ENCODE results near the gene EPHB6.

The EPHB6 gene

GRCh38 chr7:142871260-142872105 lies 16.6 kb downstream of the EPHB6 start:
- ChIA-PET CTCF (interaction anchor here (2.6 to 5.7 kb wide), 3 partner anchors 10 to 343 kb away, joined by 10 to 27 read pairs (median 17); no protein-coding TSS in a partner anchor), POLR2A (no interaction called here)
- H3K4me3 ChIP-seq (ENCODE audit: low read depth, low read length), result no peak overlapping the region
- no peak for DNase-seq (ENCODE audit: low read depth, low spot score)
- TF ChIP-seq CTCF (IDR thresholded peaks at IDR 0.05; ENCODE audit: insufficient read depth, low read length, missing control alignments), result no peak

DNA sequence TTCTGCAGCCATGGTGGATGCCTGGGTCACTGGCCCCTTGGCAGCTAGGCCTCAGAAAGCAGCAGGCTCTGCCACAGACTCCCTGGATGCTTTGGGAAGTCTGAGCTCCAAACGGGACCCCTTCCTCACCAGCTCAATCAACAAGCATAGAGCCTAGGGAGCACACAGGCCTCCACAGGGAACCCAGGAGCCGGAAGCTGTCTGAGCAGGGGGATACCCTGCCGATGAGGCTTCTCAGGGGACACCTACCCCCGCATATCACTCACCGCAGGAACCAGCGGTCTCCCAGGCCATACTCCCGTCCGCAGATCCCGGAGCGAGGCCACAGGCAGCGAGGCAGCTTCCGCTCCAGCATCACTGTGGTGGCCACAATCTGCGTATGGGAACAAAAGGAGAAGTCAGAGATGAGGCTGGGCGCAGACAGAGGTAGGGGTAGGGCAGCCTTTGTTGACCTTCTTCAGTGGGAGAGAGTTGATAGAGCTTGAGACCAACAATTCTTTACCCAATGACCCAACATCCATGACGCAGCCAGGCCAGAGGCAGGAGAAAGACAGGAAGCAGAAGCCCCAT lies 17.3 kb downstream of the EPHB6 start:
- DNase-seq (ENCODE audit: low read depth, low spot score), result no peak
- no peak overlapping the region for H3K4me3 ChIP-seq (ENCODE audit: low read depth, low read length)
- CTCF ChIA-PET, result interaction anchor here (1.0 to 5.7 kb wide), 5 partner anchors 9 to 342 kb away, joined by 3 to 27 read pairs (median 10); no protein-coding TSS in a partner anchor
- POLR2A ChIA-PET, result no interaction called here
- TF ChIP-seq CTCF (IDR thresholded peaks at IDR 0.05; ENCODE audit: insufficient read depth, low read length, missing control alignments), result no peak

- ChIA-PET CTCF (interaction anchor here (1.3 to 5.7 kb wide), 4 partner anchors 8 to 341 kb away, joined by 3 to 27 read pairs (median 14); no protein-coding TSS in a partner anchor), POLR2A (no interaction called here)
- no peak overlapping the region for H3K4me3 ChIP-seq (ENCODE audit: low read depth, low read length)
- DNase-seq (ENCODE audit: low read depth, low spot score), result no peak
- TF ChIP-seq CTCF (IDR thresholded peaks at IDR 0.05; ENCODE audit: insufficient read depth, low read length, missing control alignments), result peak; percentile 50
These were observed 18.5 kb downstream of the EPHB6 start for GRCh38 chr7:142873281-142873784.

DNA sequence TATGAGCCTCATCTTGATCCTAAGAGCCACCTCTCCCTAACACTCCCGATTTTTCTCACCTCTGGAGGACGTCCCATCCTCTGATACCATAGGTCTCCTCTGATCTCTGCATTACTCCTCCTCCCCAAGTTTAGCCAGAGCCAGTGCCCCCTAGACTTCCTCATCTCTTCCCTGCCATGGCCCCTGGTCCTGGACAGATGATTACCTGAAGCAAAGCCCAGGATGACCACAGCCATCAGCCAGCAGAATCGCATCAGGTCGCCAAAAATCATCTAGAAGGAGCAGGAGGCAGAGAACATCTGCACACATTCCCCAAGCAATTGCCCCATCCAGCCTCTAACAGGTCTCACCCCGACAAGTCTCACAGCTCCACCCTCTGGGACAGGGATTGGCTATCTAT lies 19.0 kb downstream of the EPHB6 start:
- no peak for DNase-seq (ENCODE audit: low read depth, low spot score)
- TF ChIP-seq CTCF (IDR thresholded peaks at IDR 0.05; ENCODE audit: insufficient read depth, low read length, missing control alignments), result no peak
- ChIA-PET CTCF (interaction anchor here (2.6 to 5.7 kb wide), 3 partner anchors 8 to 341 kb away, joined by 10 to 27 read pairs (median 17); no protein-coding TSS in a partner anchor), POLR2A (no interaction called here)
- H3K4me3 ChIP-seq (ENCODE audit: low read depth, low read length), result no peak overlapping the region

DNA sequence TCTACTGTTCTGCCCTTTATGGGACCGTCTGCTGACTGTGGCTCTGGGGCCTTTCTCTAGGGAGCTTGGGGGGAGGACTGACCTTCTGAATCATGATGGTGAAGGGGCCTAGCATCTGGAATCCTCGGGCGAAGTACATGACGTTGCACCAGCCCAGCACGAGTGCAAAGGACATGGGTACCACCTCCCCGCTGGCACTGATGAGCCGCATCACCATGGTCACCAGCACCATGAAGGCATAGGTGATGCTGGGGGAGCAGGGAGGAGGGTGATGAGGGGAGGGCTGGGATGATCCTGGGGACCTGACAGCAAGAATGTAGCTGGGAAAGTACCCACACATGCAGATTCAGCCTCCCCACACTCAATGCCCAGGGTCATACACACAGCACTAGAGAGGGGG lies 19.5 kb downstream of the EPHB6 start:
- H3K4me3 ChIP-seq (ENCODE audit: low read depth, low read length), result no peak overlapping the region
- POLR2A ChIA-PET, result no interaction called here
- no peak for DNase-seq (ENCODE audit: low read depth, low spot score)
- no peak for TF ChIP-seq CTCF (IDR thresholded peaks at IDR 0.05; ENCODE audit: insufficient read depth, low read length, missing control alignments)
- CTCF ChIA-PET, result interaction anchor here (0.6 to 1.4 kb wide), 2 partner anchors 9 to 122 kb away, joined by 3 to 6 read pairs; no protein-coding TSS in a partner anchor

- ChIA-PET CTCF (interaction anchor here (0.6 to 1.4 kb wide), 2 partner anchors 9 to 122 kb away, joined by 3 to 6 read pairs; no protein-coding TSS in a partner anchor), POLR2A (no interaction called here)
- TF ChIP-seq CTCF (IDR thresholded peaks at IDR 0.05; ENCODE audit: insufficient read depth, low read length, missing control alignments), result no peak
- H3K4me3 ChIP-seq (ENCODE audit: low read depth, low read length), result no peak overlapping the region
- DNase-seq (ENCODE audit: low read depth, low spot score), result no peak
These were observed 20.0 kb downstream of the EPHB6 start for GRCh38 chr7:142874837-142875236.
